OCI-LY7 (cell line): Measurements from ENCODE around the gene LDAF1. TPM values are rescaled to one million over a fixed set of nuclear protein-coding genes. Genes with fewer than 3 reads are reported as not detected.

ENCODE experiments used
- BruUV-seq: library from RNA; stranded (reverse); fragments of 400-500 nt; replicated peaks from 2 replicates; lab custom pipeline; 2021; lab: Mats Ljungman, UMichigan
- CTCF ChIA-PET: fragments of 300-600 bp; sonication (Branson Sonifier 250); formaldehyde crosslinking; loops from one replicate; lab custom pipeline; 2022; ENCODE audit warnings: antibody characterized with exemption; ENCODE audit not compliant: unreplicated experiment; lab: Charles Lee
- POLR2A ChIA-PET: fragments of 300-600 bp; sonication (Branson Sonifier 250); formaldehyde crosslinking; loops from one replicate; lab custom pipeline; 2022; ENCODE audit warnings: antibody characterized with exemption; lab: Charles Lee
- DNase-seq: peaks from one replicate; pipeline ENCODE4 v3.0.0-alpha.2; 2015; ENCODE audit warnings: low spot score
- H2AFZ ChIP-seq: fragments of 200-600 bp; sonication (generic), shearing (Covaris generic); 2 replicates; pipeline ENCODE4 v1.6.1; 2014; ENCODE audit warnings: mild to moderate bottlenecking, antibody characterized with exemption, low read length, moderate library complexity
- H3K27ac ChIP-seq: fragments of 200-600 bp; sonication (generic); 2 replicates; pipeline ENCODE4 v1.5.1; 2014; ENCODE audit warnings: mixed run types, low read depth, mild to moderate bottlenecking, moderate library complexity, low read length, inconsistent platforms; ENCODE audit not compliant: poor library complexity, severe bottlenecking
- H3K36me3 ChIP-seq: fragments of 200-600 bp; sonication (generic); 2 replicates; pipeline ENCODE4 v1.6.1; 2014; ENCODE audit warnings: mild to moderate bottlenecking, antibody characterized with exemption, low read length, moderate library complexity, mixed read lengths; ENCODE audit not compliant: insufficient read depth
- H3K4me1 ChIP-seq: fragments of 200-600 bp; sonication (generic); 2 replicates; pipeline ENCODE4 v1.5.1; 2014; ENCODE audit warnings: mild to moderate bottlenecking, low read length; ENCODE audit not compliant: insufficient read depth, poor library complexity, severe bottlenecking
- H3K4me2 ChIP-seq: fragments of 200-600 bp; sonication (generic); 2 replicates; pipeline ENCODE4 v1.6.1; 2014; ENCODE audit warnings: mild to moderate bottlenecking, low read length
- H3K4me3 ChIP-seq: fragments of 200-600 bp; sonication (generic); 2 replicates; pipeline ENCODE4 v1.5.1; 2014; ENCODE audit warnings: mild to moderate bottlenecking, low read depth, low read length; ENCODE audit not compliant: poor library complexity, severe bottlenecking
- H3K79me2 ChIP-seq: fragments of 200-600 bp; sonication (generic); 2 replicates; pipeline ENCODE4 v1.6.1; 2016; ENCODE audit warnings: low read depth, mild to moderate bottlenecking, low read length, moderate library complexity, mixed read lengths; ENCODE audit not compliant: insufficient read depth
- H3K9me2 ChIP-seq: fragments of 200-600 bp; sonication (generic); 2 replicates; pipeline ENCODE4 v1.6.1; 2016; ENCODE audit warnings: mild to moderate bottlenecking, low read length, mixed read lengths; ENCODE audit not compliant: insufficient read depth
- H3K9me3 ChIP-seq: fragments of 200-600 bp; sonication (generic); 2 replicates; pipeline ENCODE4 v1.6.1; 2014; ENCODE audit warnings: mild to moderate bottlenecking, mixed run types, low read length, mixed read lengths
- H4K20me1 ChIP-seq: fragments of 200-600 bp; sonication (generic); 2 replicates; pipeline ENCODE4 v1.6.1; 2014; ENCODE audit warnings: mild to moderate bottlenecking, antibody characterized with exemption, low read length, moderate library complexity, mixed read lengths; ENCODE audit not compliant: insufficient read depth
- EZH2phosphoT487 ChIP-seq: fragments of 200-600 bp; sonication (generic); IDR thresholded peaks from 2 replicates; pipeline ENCODE4 v1.6.1; 2018; ENCODE audit warnings: low read depth, borderline replicate concordance, mild to moderate bottlenecking, mixed run types, antibody characterized with exemption, low read length, moderate library complexity, mixed read lengths
- intact Hi-C: fragments of 100-400 bp; cut with micrococcal nuclease; formaldehyde crosslinking; loops from one replicate; pipeline ENCODE4 v1.10.0; 2022; ENCODE audit not compliant: unreplicated experiment
- total RNA-seq, 2 experiments: library from RNA; depleted of rRNA in 1 of 2; stranded (reverse); fragments of >200 nt in 1 of 2; shearing (Covaris generic) in 1 of 2; gene quantifications; 2 replicates each; pipeline ENCODE4 v1.2.3, GENCODE V29; 2014 to 2022
- TF ChIP-seq, protein P1 (sequence below): fragments of 200-600 bp; sonication (generic); conservative IDR thresholded peaks from 2 replicates; pipeline ENCODE4 v1.5.1; 2014; ENCODE audit warnings: mild to moderate bottlenecking, antibody characterized with exemption, low read length, moderate library complexity, mixed read lengths

LDAF1 gene
- total RNA-seq, 2 experiments from 2014 or later: 5.4 to 6.7 TPM

GRCh38 chr16:21203155-21203797, 44.8 kb downstream of the LDAF1 start:
- Histone ChIP-seq H3K9me3 (no peaks in the 10 kb centered on the region), H3K4me2 (no peak overlapping the region), H3K27ac (no peak overlapping the region), H3K9me2 (no peaks in the 10 kb centered on the region), H3K79me2 (no peaks in the 10 kb centered on the region), H3K36me3 (no peaks in the 10 kb centered on the region), H4K20me1 (no peaks in the 10 kb centered on the region), H3K4me1 (no peaks in the 10 kb centered on the region), H3K4me3 (no peak overlapping the region), H2AFZ (no peak overlapping the region)
- POLR2A ChIA-PET: no interaction called here
- intact Hi-C loops: no loop called here
- TF ChIP-seq, protein P1, sequence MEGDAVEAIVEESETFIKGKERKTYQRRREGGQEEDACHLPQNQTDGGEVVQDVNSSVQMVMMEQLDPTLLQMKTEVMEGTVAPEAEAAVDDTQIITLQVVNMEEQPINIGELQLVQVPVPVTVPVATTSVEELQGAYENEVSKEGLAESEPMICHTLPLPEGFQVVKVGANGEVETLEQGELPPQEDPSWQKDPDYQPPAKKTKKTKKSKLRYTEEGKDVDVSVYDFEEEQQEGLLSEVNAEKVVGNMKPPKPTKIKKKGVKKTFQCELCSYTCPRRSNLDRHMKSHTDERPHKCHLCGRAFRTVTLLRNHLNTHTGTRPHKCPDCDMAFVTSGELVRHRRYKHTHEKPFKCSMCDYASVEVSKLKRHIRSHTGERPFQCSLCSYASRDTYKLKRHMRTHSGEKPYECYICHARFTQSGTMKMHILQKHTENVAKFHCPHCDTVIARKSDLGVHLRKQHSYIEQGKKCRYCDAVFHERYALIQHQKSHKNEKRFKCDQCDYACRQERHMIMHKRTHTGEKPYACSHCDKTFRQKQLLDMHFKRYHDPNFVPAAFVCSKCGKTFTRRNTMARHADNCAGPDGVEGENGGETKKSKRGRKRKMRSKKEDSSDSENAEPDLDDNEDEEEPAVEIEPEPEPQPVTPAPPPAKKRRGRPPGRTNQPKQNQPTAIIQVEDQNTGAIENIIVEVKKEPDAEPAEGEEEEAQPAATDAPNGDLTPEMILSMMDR: no peak
- no peak for TF ChIP-seq EZH2phosphoT487
- no TSS peak for BruUV-seq
- CTCF ChIA-PET: no interaction called here
- no peak for DNase-seq

- DNase-seq: no peak
- H3K79me2 ChIP-seq: no peaks in the 10 kb centered on the region
- H3K9me3 ChIP-seq: no peaks in the 10 kb centered on the region
- H2AFZ ChIP-seq: no peak overlapping the region
- H3K4me1 ChIP-seq: no peaks in the 10 kb centered on the region
- H3K4me3 ChIP-seq: no peak overlapping the region
- no peak overlapping the region for H3K4me2 ChIP-seq
- H3K9me2 ChIP-seq: no peaks in the 10 kb centered on the region
- no peaks in the 10 kb centered on the region for H4K20me1 ChIP-seq
- no peaks in the 10 kb centered on the region for H3K36me3 ChIP-seq
- no TSS peak for BruUV-seq
- ChIA-PET CTCF (no interaction called here), POLR2A (no interaction called here)
- TF ChIP-seq, protein P1: no peak
- TF ChIP-seq EZH2phosphoT487: no peak
- H3K27ac ChIP-seq: no peak overlapping the region
- intact Hi-C loops: no loop called here
Observed at GRCh38 chr16:21205303-21205702, 46.8 kb downstream of the LDAF1 start.

DNA sequence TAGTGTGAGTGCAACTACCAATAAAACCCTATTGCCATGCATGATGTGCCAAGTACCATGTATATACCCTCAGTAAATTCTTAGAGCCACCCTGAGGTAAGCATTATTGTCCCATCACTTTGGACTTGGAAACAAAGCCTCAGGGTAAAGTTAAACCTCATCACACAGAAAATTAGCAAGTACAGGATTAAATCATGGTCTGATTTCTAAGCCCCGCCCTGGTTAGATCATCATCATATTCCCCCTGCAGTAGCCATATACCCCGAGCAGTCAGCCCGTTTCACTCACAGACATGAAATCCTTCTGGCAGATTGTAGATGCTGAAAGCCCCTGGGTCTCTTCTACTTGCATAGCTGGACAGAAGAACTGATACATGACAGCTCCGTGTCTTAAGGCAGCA, 48.1 kb downstream of the LDAF1 start:
- Histone ChIP-seq H3K9me2 (no peaks in the 10 kb centered on the region), H3K4me3 (no peak overlapping the region), H4K20me1 (no peaks in the 10 kb centered on the region), H2AFZ (no peak overlapping the region), H3K4me1 (no peaks in the 10 kb centered on the region), H3K79me2 (no peaks in the 10 kb centered on the region), H3K4me2 (no peak overlapping the region), H3K9me3 (no peaks in the 10 kb centered on the region), H3K27ac (no peak overlapping the region), H3K36me3 (no peaks in the 10 kb centered on the region)
- ChIA-PET POLR2A (no interaction called here), CTCF (no interaction called here)
- intact Hi-C loops: no loop called here
- BruUV-seq: no TSS peak
- DNase-seq: no peak
- TF ChIP-seq, protein P1: no peak
- no peak for TF ChIP-seq EZH2phosphoT487
